ENCODE results near the gene TJP1. TPM values are rescaled to one million over a fixed set of nuclear protein-coding genes. Genes with fewer than 3 reads are reported as not detected.
"Not testable (repeated sequence)": the region's sequence is repeated elsewhere in the genome, so short reads cannot be mapped to it uniquely, and the experiment has no call there.

The TJP1 gene
- total and polyA plus RNA-seq, 3 experiments from 2014 or later, result not detected

DNA sequence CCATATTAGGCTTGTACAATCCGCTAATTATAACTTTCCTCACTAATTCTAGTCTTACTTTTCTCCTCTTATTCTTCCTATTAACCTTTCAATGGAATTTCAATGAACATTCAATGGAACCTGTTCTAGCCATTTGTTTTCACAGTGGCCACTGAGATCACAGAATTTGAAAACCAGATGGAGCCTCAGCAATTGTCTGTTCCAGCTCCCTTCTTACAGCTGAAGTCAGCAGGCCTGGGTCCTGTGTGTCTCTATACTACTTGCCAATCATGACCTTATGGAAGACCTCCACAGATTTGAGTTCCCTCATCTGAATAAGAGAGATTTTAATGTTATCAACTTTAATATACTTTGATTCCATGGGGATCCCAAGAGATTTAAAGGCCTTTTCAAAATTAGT lies 36.6 kb downstream of the TJP1 start:
- no peak for DNase-seq
- Mint-ChIP-seq H3K27me3 (peaks cover 0 to 4% of the 10 kb centered on the region in 2 donors), H3K4me3 (no peak overlapping the region), H3K4me1 (no peaks in the 10 kb centered on the region), H3K27ac (no peak overlapping the region), H3K36me3 (no peaks in the 10 kb centered on the region), H3K9me3 (peaks cover 0 to 6% (median 2%) of the 10 kb centered on the region in 5 donors)
- ChIA-PET CTCF (no interaction called here), POLR2A (no interaction called here)
- no peak overlapping the region for H3K4me3 ChIP-seq (ENCODE audit: low read length)
- no peak overlapping the region for H3K27ac ChIP-seq (ENCODE audit: low read depth, low read length)
- no peaks in the 10 kb centered on the region for H3K36me3 ChIP-seq (ENCODE audit: insufficient read depth, low read length)
- no peaks in the 10 kb centered on the region for H3K4me1 ChIP-seq (ENCODE audit: insufficient read depth, low read length)
- H3K27me3 ChIP-seq (ENCODE audit: insufficient read depth, low read length, poor library complexity, severe bottlenecking), result no peaks in the 10 kb centered on the region
- no peaks in the 10 kb centered on the region for H3K9me3 ChIP-seq (ENCODE audit: low read length)

- ChIA-PET POLR2A (no interaction called here), CTCF (no interaction called here)
- no peaks in the 10 kb centered on the region for H3K9me3 ChIP-seq (ENCODE audit: low read length)
- H3K27ac Mint-ChIP-seq, result no peak overlapping the region
- H3K4me1 Mint-ChIP-seq, result no peaks in the 10 kb centered on the region
- H3K4me3 ChIP-seq (ENCODE audit: low read length), result no peak overlapping the region
- peaks cover 0 to 10% (median 2%) of the 10 kb centered on the region in 5 donors for H3K9me3 Mint-ChIP-seq
- no peak overlapping the region for H3K27ac ChIP-seq (ENCODE audit: low read depth, low read length)
- H3K4me1 ChIP-seq (ENCODE audit: insufficient read depth, low read length), result no peaks in the 10 kb centered on the region
- no peaks in the 10 kb centered on the region for H3K36me3 Mint-ChIP-seq
- no peaks in the 10 kb centered on the region for H3K36me3 ChIP-seq (ENCODE audit: insufficient read depth, low read length)
- peaks cover 0 to 4% of the 10 kb centered on the region in 2 donors for H3K27me3 Mint-ChIP-seq
- H3K27me3 ChIP-seq (ENCODE audit: insufficient read depth, low read length, poor library complexity, severe bottlenecking), result no peaks in the 10 kb centered on the region
- no peak for DNase-seq
- H3K4me3 Mint-ChIP-seq, result no peak overlapping the region
Observed at GRCh38 chr15:29785136-29785535, 37.1 kb downstream of the TJP1 start.

DNA sequence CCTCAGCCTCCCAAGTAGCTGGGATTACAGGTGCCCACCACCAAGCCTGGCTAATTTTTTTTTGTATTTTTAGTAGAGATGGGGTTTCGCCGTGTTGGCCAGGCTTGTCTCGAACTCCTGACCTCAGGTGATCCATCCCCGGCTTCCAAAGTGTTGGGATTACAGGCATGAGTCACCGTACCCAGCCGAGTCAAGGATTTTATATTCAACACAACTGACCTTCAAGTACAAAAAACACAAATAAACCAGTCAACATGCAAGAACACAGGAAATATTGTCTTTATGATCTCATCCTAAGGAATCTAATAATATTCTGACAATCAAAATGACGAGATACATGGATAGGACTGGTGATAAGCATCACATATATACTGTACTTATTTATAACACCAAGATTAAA lies 37.9 kb downstream of the TJP1 start:
- Mint-ChIP-seq H3K36me3 (no peaks in the 10 kb centered on the region), H3K27me3 (peaks cover 0 to 4% of the 10 kb centered on the region in 2 donors), H3K27ac (no peak overlapping the region), H3K4me3 (no peak overlapping the region), H3K4me1 (no peaks in the 10 kb centered on the region), H3K9me3 (peaks cover 0 to 10% (median 6%) of the 10 kb centered on the region in 5 donors)
- POLR2A ChIA-PET, result no interaction called here
- no peaks in the 10 kb centered on the region for H3K4me1 ChIP-seq (ENCODE audit: insufficient read depth, low read length)
- CTCF ChIA-PET, result no interaction called here
- H3K27me3 ChIP-seq (ENCODE audit: insufficient read depth, low read length, poor library complexity, severe bottlenecking), result no peaks in the 10 kb centered on the region
- no peak for DNase-seq
- no peak overlapping the region for H3K4me3 ChIP-seq (ENCODE audit: low read length)
- no peaks in the 10 kb centered on the region for H3K9me3 ChIP-seq (ENCODE audit: low read length)
- H3K27ac ChIP-seq (ENCODE audit: low read depth, low read length), result no peak overlapping the region
- H3K36me3 ChIP-seq (ENCODE audit: insufficient read depth, low read length), result no peaks in the 10 kb centered on the region

GRCh38 chr15:29782816-29783215 lies 39.5 kb downstream of the TJP1 start:
- CTCF ChIA-PET; H3K4me1 ChIP-seq (ENCODE audit: insufficient read depth, low read length); H3K9me3 ChIP-seq (ENCODE audit: low read length); H3K36me3 ChIP-seq (ENCODE audit: insufficient read depth, low read length); POLR2A ChIA-PET; H3K27ac Mint-ChIP-seq; H3K27me3 Mint-ChIP-seq; H3K4me3 Mint-ChIP-seq; H3K27me3 ChIP-seq (ENCODE audit: insufficient read depth, low read length, poor library complexity, severe bottlenecking); DNase-seq; H3K36me3 Mint-ChIP-seq; H3K27ac ChIP-seq (ENCODE audit: low read depth, low read length); H3K4me3 ChIP-seq (ENCODE audit: low read length); H3K4me1 Mint-ChIP-seq: not testable (repeated sequence)
- H3K9me3 Mint-ChIP-seq, result peaks cover 0 to 10% (median 6%) of the 10 kb centered on the region in 5 donors

- Mint-ChIP-seq H3K4me1 (no peaks in the 10 kb centered on the region), H3K9me3 (peaks cover 0 to 9% (median 6%) of the 10 kb centered on the region in 5 donors), H3K27me3 (peaks cover 11 to 14% of the 10 kb centered on the region in 2 donors), H3K36me3 (no peaks in the 10 kb centered on the region), H3K4me3 (no peak overlapping the region), H3K27ac (no peak overlapping the region)
- H3K9me3 ChIP-seq (ENCODE audit: low read length), result no peaks in the 10 kb centered on the region
- DNase-seq, result no peak
- H3K4me3 ChIP-seq (ENCODE audit: low read length), result no peak overlapping the region
- CTCF ChIA-PET, result no interaction called here
- POLR2A ChIA-PET, result no interaction called here
- no peaks in the 10 kb centered on the region for H3K4me1 ChIP-seq (ENCODE audit: insufficient read depth, low read length)
- H3K27ac ChIP-seq (ENCODE audit: low read depth, low read length), result no peak overlapping the region
- no peaks in the 10 kb centered on the region for H3K36me3 ChIP-seq (ENCODE audit: insufficient read depth, low read length)
- no peaks in the 10 kb centered on the region for H3K27me3 ChIP-seq (ENCODE audit: insufficient read depth, low read length, poor library complexity, severe bottlenecking)
Observed at GRCh38 chr15:29778382-29778781, 43.9 kb downstream of the TJP1 start.

DNA sequence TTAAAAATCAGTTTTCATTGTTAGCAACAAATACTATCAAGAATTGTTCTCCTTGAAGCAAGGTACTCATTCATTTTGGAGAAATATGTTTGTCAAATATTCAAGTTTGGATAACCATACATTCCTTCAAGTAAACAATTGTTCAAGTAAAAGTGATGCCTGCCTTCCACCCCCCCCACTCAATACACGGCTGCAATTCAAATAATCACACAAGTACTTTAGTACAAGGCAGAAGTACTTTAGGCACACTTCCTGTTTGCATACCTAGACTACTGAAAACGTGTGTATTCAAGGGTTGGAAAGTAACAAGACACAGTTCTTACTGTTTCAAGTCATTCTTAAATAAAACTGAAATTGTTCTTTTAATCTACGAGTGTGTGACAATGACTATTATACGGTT lies 45.4 kb downstream of the TJP1 start:
- Mint-ChIP-seq H3K36me3 (no peaks in the 10 kb centered on the region), H3K27ac (no peak overlapping the region), H3K27me3 (peaks cover 11 to 14% of the 10 kb centered on the region in 2 donors), H3K4me3 (no peak overlapping the region), H3K4me1 (no peaks in the 10 kb centered on the region), H3K9me3 (peaks cover 0 to 9% (median 4%) of the 10 kb centered on the region in 5 donors)
- Histone ChIP-seq H3K36me3 (ENCODE audit: insufficient read depth, low read length) (no peaks in the 10 kb centered on the region), H3K9me3 (ENCODE audit: low read length) (no peaks in the 10 kb centered on the region), H3K27ac (ENCODE audit: low read depth, low read length) (no peak overlapping the region), H3K4me3 (ENCODE audit: low read length) (no peak overlapping the region), H3K4me1 (ENCODE audit: insufficient read depth, low read length) (no peaks in the 10 kb centered on the region), H3K27me3 (ENCODE audit: insufficient read depth, low read length, poor library complexity, severe bottlenecking) (no peaks in the 10 kb centered on the region)
- ChIA-PET POLR2A (no interaction called here), CTCF (no interaction called here)
- DNase-seq, result no peak

- Histone ChIP-seq H3K36me3 (ENCODE audit: insufficient read depth, low read length) (no peaks in the 10 kb centered on the region), H3K4me1 (ENCODE audit: insufficient read depth, low read length) (no peaks in the 10 kb centered on the region), H3K27me3 (ENCODE audit: insufficient read depth, low read length, poor library complexity, severe bottlenecking) (no peaks in the 10 kb centered on the region), H3K4me3 (ENCODE audit: low read length) (no peak overlapping the region), H3K9me3 (ENCODE audit: low read length) (no peaks in the 10 kb centered on the region), H3K27ac (ENCODE audit: low read depth, low read length) (no peak overlapping the region)
- no peaks in the 10 kb centered on the region for H3K4me1 Mint-ChIP-seq
- DNase-seq, result no peak
- H3K4me3 Mint-ChIP-seq, result no peak overlapping the region
- ChIA-PET POLR2A (no interaction called here), CTCF (no interaction called here)
- no peak overlapping the region for H3K27ac Mint-ChIP-seq
- peaks cover 0 to 7% (median 0%) of the 10 kb centered on the region in 5 donors for H3K9me3 Mint-ChIP-seq
- peaks cover 7 to 14% of the 10 kb centered on the region in 2 donors for H3K27me3 Mint-ChIP-seq
- no peaks in the 10 kb centered on the region for H3K36me3 Mint-ChIP-seq
Observed at GRCh38 chr15:29774900-29775299, 47.4 kb downstream of the TJP1 start.

- Histone ChIP-seq H3K27me3 (ENCODE audit: insufficient read depth, low read length, poor library complexity, severe bottlenecking) (no peaks in the 10 kb centered on the region), H3K36me3 (ENCODE audit: insufficient read depth, low read length) (no peaks in the 10 kb centered on the region), H3K4me3 (ENCODE audit: low read length) (no peak overlapping the region), H3K27ac (ENCODE audit: low read depth, low read length) (no peak overlapping the region), H3K9me3 (ENCODE audit: low read length) (no peaks in the 10 kb centered on the region), H3K4me1 (ENCODE audit: insufficient read depth, low read length) (no peaks in the 10 kb centered on the region)
- ChIA-PET POLR2A (no interaction called here), CTCF (no interaction called here)
- DNase-seq, result no peak
- Mint-ChIP-seq H3K4me3 (no peak overlapping the region), H3K4me1 (no peaks in the 10 kb centered on the region), H3K27me3 (peaks cover 7 to 11% of the 10 kb centered on the region in 2 donors), H3K9me3 (no peaks in the 10 kb centered on the region), H3K36me3 (no peaks in the 10 kb centered on the region), H3K27ac (no peak overlapping the region)
Observed at GRCh38 chr15:29773816-29774215, 48.5 kb downstream of the TJP1 start.

DNA sequence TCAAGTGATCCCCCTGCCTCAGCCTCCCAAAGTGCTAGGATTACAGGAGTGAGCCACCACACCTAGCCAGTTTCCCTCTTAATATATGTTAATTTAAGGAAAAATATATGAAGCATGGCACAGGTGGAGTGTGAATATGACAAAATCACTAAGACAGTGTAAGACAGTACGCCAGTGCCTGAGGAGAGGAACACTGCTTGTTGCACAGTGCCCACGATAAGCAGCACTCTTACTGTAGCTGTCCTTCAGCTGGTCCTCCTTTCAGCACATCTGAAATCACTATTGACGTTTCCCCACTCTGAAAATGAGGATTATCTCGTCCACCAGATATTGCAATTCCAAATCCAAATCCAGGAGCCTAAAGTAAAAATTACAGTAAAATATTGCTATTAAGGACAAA lies 49.3 kb downstream of the TJP1 start:
- CTCF ChIA-PET, result no interaction called here
- H3K4me1 Mint-ChIP-seq, result no peaks in the 10 kb centered on the region
- no peaks in the 10 kb centered on the region for H3K9me3 Mint-ChIP-seq

More for the DNA sequence above, 49.3 kb downstream of the TJP1 start:
- Histone ChIP-seq H3K9me3 (ENCODE audit: low read length) (no peaks in the 10 kb centered on the region), H3K4me1 (ENCODE audit: insufficient read depth, low read length) (no peaks in the 10 kb centered on the region), H3K27me3 (ENCODE audit: insufficient read depth, low read length, poor library complexity, severe bottlenecking) (no peaks in the 10 kb centered on the region), H3K27ac (ENCODE audit: low read depth, low read length) (no peak overlapping the region), H3K36me3 (ENCODE audit: insufficient read depth, low read length) (no peaks in the 10 kb centered on the region), H3K4me3 (ENCODE audit: low read length) (no peak overlapping the region)
- Mint-ChIP-seq H3K4me3 (no peak overlapping the region), H3K36me3 (no peaks in the 10 kb centered on the region), H3K27ac (no peak overlapping the region), H3K27me3 (peaks cover 7 to 11% of the 10 kb centered on the region in 2 donors)
- POLR2A ChIA-PET, result no interaction called here
- DNase-seq, result no peak
